Caco-2 (cell line): ENCODE results near the gene MRPL17. TPM values are rescaled to one million over a fixed set of nuclear protein-coding genes. Genes with fewer than 3 reads are reported as not detected.
"Not testable (repeated sequence)": the region's sequence is repeated elsewhere in the genome, so short reads cannot be mapped to it uniquely, and the experiment has no call there.

Source experiments
- BruUV-seq: library from RNA; stranded (reverse); fragments of 400-500 nt; replicated peaks from 2 replicates; lab custom pipeline; 2021; lab: Mats Ljungman, UMichigan
- CTCF ChIA-PET: fragments of 300-600 bp; sonication (Branson Sonifier 250); formaldehyde crosslinking; loops from one replicate; lab custom pipeline; 2022; ENCODE audit warnings: antibody characterized with exemption; lab: Charles Lee
- POLR2A ChIA-PET: fragments of 300-600 bp; sonication (Branson Sonifier 250); formaldehyde crosslinking; loops from one replicate; lab custom pipeline; 2022; ENCODE audit warnings: antibody characterized with exemption; lab: Charles Lee
- DNase-seq, 2 experiments: peaks; one replicate each; pipeline versions ENCODE4 v3.0.0 to v3.0.0-alpha.2; 2020 to 2022
- H3K27me3 ChIP-seq: replicated peaks from 2 replicates; pipeline ENCODE4 v1.6.0; 2011; ENCODE audit warnings: low read length; ENCODE audit not compliant: control insufficient read depth, insufficient read depth
- H3K36me3 ChIP-seq: 2 replicates; pipeline ENCODE4 v1.5.1; 2011; ENCODE audit warnings: low read length; ENCODE audit not compliant: control insufficient read depth, insufficient read depth
- H3K4me1 ChIP-seq: fragments of 250-450 bp; sonication (Bioruptor Pico); 2 replicates; pipeline ENCODE4 v1.5.1; 2020; ENCODE audit warnings: mild to moderate bottlenecking
- H3K4me3 ChIP-seq: 2 replicates; pipeline ENCODE4 v1.5.1; 2011; ENCODE audit warnings: low read depth, mild to moderate bottlenecking, control low read depth, low read length
- H3K9me3 ChIP-seq: fragments of 250-450 bp; sonication (Bioruptor Pico); 2 replicates; pipeline ENCODE4 v1.5.1; 2020; ENCODE audit warnings: mild to moderate bottlenecking, moderate library complexity
- H3K27ac Mint-ChIP-seq: one replicate; pipeline ENCODE4 v1.8.0; 2022; ENCODE audit warnings: mixed read lengths; ENCODE audit not compliant: unreplicated experiment
- H3K27me3 Mint-ChIP-seq: one replicate; pipeline ENCODE4 v1.8.0; 2022; ENCODE audit warnings: mixed read lengths; ENCODE audit not compliant: insufficient read depth, unreplicated experiment
- H3K36me3 Mint-ChIP-seq: one replicate; pipeline ENCODE4 v1.8.0; 2022; ENCODE audit warnings: mild to moderate bottlenecking, mixed read lengths; ENCODE audit not compliant: insufficient read depth, unreplicated experiment
- H3K4me1 Mint-ChIP-seq: one replicate; pipeline ENCODE4 v1.8.0; 2022; ENCODE audit warnings: low read depth, mixed read lengths; ENCODE audit not compliant: unreplicated experiment
- H3K4me3 Mint-ChIP-seq: one replicate; pipeline ENCODE4 v1.8.0; 2022; ENCODE audit warnings: mild to moderate bottlenecking, moderate library complexity, mixed read lengths; ENCODE audit not compliant: unreplicated experiment
- H3K9me3 Mint-ChIP-seq: one replicate; pipeline ENCODE4 v1.8.0; 2022; ENCODE audit warnings: mixed read lengths; ENCODE audit not compliant: unreplicated experiment
- CTCF ChIP-seq, 2 experiments: fragments of 200-600 bp in 1 of 2; IDR thresholded peaks; 1 replicate in 1 of 2; 2 replicates in 1 of 2; pipeline versions ENCODE4 v1.5.1 to v1.8.0; 2011 to 2022; ENCODE audit warnings: antibody characterized with exemption in 1 of 2, control low read depth in 1 of 2, inconsistent platforms in 1 of 2, low read depth in 1 of 2, low read length in 1 of 2, mild to moderate bottlenecking in 1 of 2, moderate library complexity in 1 of 2; ENCODE audit not compliant: insufficient read depth in 1 of 2, severe bottlenecking in 1 of 2, unreplicated experiment in 1 of 2
- intact Hi-C: fragments of 100-400 bp; cut with micrococcal nuclease; formaldehyde crosslinking; loops from one replicate; pipeline ENCODE4 v1.10.0; 2022; ENCODE audit not compliant: unreplicated experiment
- total RNA-seq: library from RNA; stranded (reverse); gene quantifications from 2 replicates; pipeline ENCODE4 v1.2.3, GENCODE V29; 2022

MRPL17 gene
- total RNA-seq, 1 experiment from 2014 or later = 60.8 TPM

- ChIA-PET POLR2A (no interaction called here), CTCF (interaction anchor here (0.7 to 1.0 kb wide), 2 partner anchors 13 to 16 kb away, joined by 3 read pairs; no protein-coding TSS in a partner anchor)
- no peaks in the 10 kb centered on the region for H3K27me3 ChIP-seq
These were observed 36.4 kb upstream of the MRPL17 start for GRCh38 chr11:6719576-6719975.

GRCh38 chr11:6717426-6717825 lies 34.3 kb upstream of the MRPL17 start:
- TF ChIP-seq CTCF (IDR thresholded peaks at IDR 0.05; ENCODE audit: insufficient read depth in 1 of 2, low read depth in 1 of 2, low read length in 1 of 2, severe bottlenecking in 1 of 2, unreplicated experiment in 1 of 2) = no peak
- DNase-seq = no peak
- Histone ChIP-seq H3K36me3 (no peaks in the 10 kb centered on the region), H3K4me3 (no peak overlapping the region), H3K27me3 (no peaks in the 10 kb centered on the region), H3K4me1 (no peaks in the 10 kb centered on the region), H3K9me3 (no peaks in the 10 kb centered on the region)
- Mint-ChIP-seq H3K4me1 (peaks cover 6% of the 10 kb centered on the region), H3K4me3 (no peak overlapping the region), H3K36me3 (no peaks in the 10 kb centered on the region), H3K9me3 (peaks cover 3% of the 10 kb centered on the region), H3K27ac (no peak overlapping the region), H3K27me3 (peaks cover 10% of the 10 kb centered on the region)
- ChIA-PET POLR2A (no interaction called here), CTCF (no interaction called here)
- intact Hi-C loops = no loop called here
- BruUV-seq = no TSS peak

More at GRCh38 chr11:6719576-6719975, 36.4 kb upstream of the MRPL17 start:
- Mint-ChIP-seq H3K36me3 (no peaks in the 10 kb centered on the region), H3K27me3 (peaks cover 9% of the 10 kb centered on the region), H3K27ac (no peak overlapping the region), H3K4me1 (peaks cover 6% of the 10 kb centered on the region), H3K4me3 (no peak overlapping the region), H3K9me3 (no peaks in the 10 kb centered on the region)
- BruUV-seq = no TSS peak
- Histone ChIP-seq H3K9me3 (no peaks in the 10 kb centered on the region), H3K4me1 (no peaks in the 10 kb centered on the region), H3K36me3 (no peaks in the 10 kb centered on the region), H3K4me3 (no peak overlapping the region)
- DNase-seq = peak in 1 of 2 experiments; percentile 12
- TF ChIP-seq CTCF (IDR thresholded peaks at IDR 0.05; ENCODE audit: insufficient read depth in 1 of 2, low read depth in 1 of 2, low read length in 1 of 2, severe bottlenecking in 1 of 2, unreplicated experiment in 1 of 2) = peak in 1 of 2 experiments; percentile 37
- intact Hi-C loops = no loop called here

DNA sequence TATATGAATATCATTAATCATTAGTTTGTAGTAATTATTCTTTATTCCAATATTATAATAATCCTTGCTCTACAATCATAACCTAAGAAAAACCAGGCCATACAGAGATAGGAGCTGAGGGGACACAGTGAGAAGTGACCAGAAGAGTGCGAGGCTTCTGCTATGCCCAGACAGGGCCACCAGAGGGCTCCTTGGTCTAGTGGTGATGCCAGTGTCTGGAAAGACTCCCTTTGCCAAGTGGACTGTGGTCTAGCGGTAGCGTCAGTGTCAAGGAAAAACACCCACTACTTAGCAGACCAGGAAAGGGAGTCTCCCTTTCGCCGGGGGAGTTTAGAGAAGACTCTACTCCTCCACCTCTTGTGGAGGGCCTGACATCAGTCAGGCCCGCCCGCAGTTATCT lies 28.4 kb upstream of the MRPL17 start:
- H3K36me3 Mint-ChIP-seq, POLR2A ChIA-PET, H3K9me3 ChIP-seq, H3K4me3 Mint-ChIP-seq, intact Hi-C loops, H3K4me1 ChIP-seq, H3K27me3 ChIP-seq, H3K36me3 ChIP-seq, BruUV-seq, H3K4me1 Mint-ChIP-seq, H3K27ac Mint-ChIP-seq, CTCF ChIA-PET, H3K4me3 ChIP-seq: not testable (repeated sequence)
- Mint-ChIP-seq H3K9me3 (peaks cover 12% of the 10 kb centered on the region), H3K27me3 (peaks cover 13% of the 10 kb centered on the region)
- peak in 1 of 2 experiments; percentile 20 for TF ChIP-seq CTCF (IDR thresholded peaks at IDR 0.05; ENCODE audit: insufficient read depth in 1 of 2, low read depth in 1 of 2, low read length in 1 of 2, severe bottlenecking in 1 of 2, unreplicated experiment in 1 of 2)
- DNase-seq = peak in 1 of 2 experiments; percentile 43
